Activated naive CD4-positive, alpha-beta T cell treated with anti-CD3 and anti-CD28 coated beads, Interleukin-2, amount 50 U/mL, for 24 hours (primary cell): Measurements from ENCODE around the gene PIGN.

Source experiments
- H3K27ac Mint-ChIP-seq: one replicate; pipeline ENCODE4 v1.8.0; 2021; ENCODE audit warnings: mild to moderate bottlenecking, mixed read lengths
- H3K27me3 Mint-ChIP-seq: one replicate; pipeline ENCODE4 v1.8.0; 2021; ENCODE audit warnings: mixed read lengths
- H3K36me3 Mint-ChIP-seq: one replicate; pipeline ENCODE4 v1.8.0; 2021; ENCODE audit warnings: mixed read lengths
- H3K4me1 Mint-ChIP-seq: one replicate; pipeline ENCODE4 v1.8.0; 2021; ENCODE audit warnings: mixed read lengths
- H3K4me3 Mint-ChIP-seq: one replicate; pipeline ENCODE4 v1.8.0; 2021; ENCODE audit warnings: mild to moderate bottlenecking, mixed read lengths
- H3K9me3 Mint-ChIP-seq: one replicate; pipeline ENCODE4 v1.8.0; 2021; ENCODE audit warnings: mixed read lengths

The PIGN gene

GRCh38 chr18:62028715-62029114 is 158.1 kb downstream of the PIGN start:
- H3K27me3 Mint-ChIP-seq = no peaks in the 10 kb centered on the region
- H3K27ac Mint-ChIP-seq = no peak overlapping the region
- no peak overlapping the region for H3K4me3 Mint-ChIP-seq
- peaks cover 19% of the 10 kb centered on the region for H3K4me1 Mint-ChIP-seq
- H3K9me3 Mint-ChIP-seq = no peaks in the 10 kb centered on the region
- no peaks in the 10 kb centered on the region for H3K36me3 Mint-ChIP-seq

GRCh38 chr18:62027914-62028520 is 158.8 kb downstream of the PIGN start:
- Mint-ChIP-seq H3K4me1 (peaks cover 12% of the 10 kb centered on the region), H3K27ac (no peak overlapping the region), H3K27me3 (no peaks in the 10 kb centered on the region), H3K9me3 (no peaks in the 10 kb centered on the region), H3K36me3 (no peaks in the 10 kb centered on the region), H3K4me3 (no peak overlapping the region)

- Mint-ChIP-seq H3K27ac (no peak overlapping the region), H3K36me3 (no peaks in the 10 kb centered on the region), H3K4me3 (no peak overlapping the region), H3K27me3 (no peaks in the 10 kb centered on the region), H3K4me1 (no peaks in the 10 kb centered on the region), H3K9me3 (no peaks in the 10 kb centered on the region)
Measured at GRCh38 chr18:62026586-62026985, 160.3 kb downstream of the PIGN start.

GRCh38 chr18:62024983-62025382 is 161.9 kb downstream of the PIGN start:
- Mint-ChIP-seq H3K4me3 (no peak overlapping the region), H3K36me3 (no peaks in the 10 kb centered on the region), H3K27me3 (peaks cover 2% of the 10 kb centered on the region), H3K4me1 (no peaks in the 10 kb centered on the region), H3K27ac (no peak overlapping the region), H3K9me3 (no peaks in the 10 kb centered on the region)

- Mint-ChIP-seq H3K9me3 (no peaks in the 10 kb centered on the region), H3K27ac (no peak overlapping the region), H3K4me1 (no peaks in the 10 kb centered on the region), H3K36me3 (no peaks in the 10 kb centered on the region), H3K4me3 (no peak overlapping the region), H3K27me3 (peaks cover 2% of the 10 kb centered on the region)
Measured at GRCh38 chr18:62023536-62023935, 163.3 kb downstream of the PIGN start.

- Mint-ChIP-seq H3K36me3 (no peaks in the 10 kb centered on the region), H3K27me3 (peaks cover 2% of the 10 kb centered on the region), H3K4me1 (no peaks in the 10 kb centered on the region), H3K9me3 (no peaks in the 10 kb centered on the region), H3K4me3 (no peak overlapping the region), H3K27ac (no peak overlapping the region)
Measured at GRCh38 chr18:62018759-62019041, 168.2 kb downstream of the PIGN start.

- no peak overlapping the region for H3K27ac Mint-ChIP-seq
- H3K36me3 Mint-ChIP-seq = no peaks in the 10 kb centered on the region
- H3K27me3 Mint-ChIP-seq = peaks cover 2% of the 10 kb centered on the region
- H3K4me1 Mint-ChIP-seq = no peaks in the 10 kb centered on the region
- H3K9me3 Mint-ChIP-seq = no peaks in the 10 kb centered on the region
- H3K4me3 Mint-ChIP-seq = no peak overlapping the region
Measured at GRCh38 chr18:62018034-62018758, 168.7 kb downstream of the PIGN start.

GRCh38 chr18:62017618-62018017 is 169.2 kb downstream of the PIGN start:
- H3K4me1 Mint-ChIP-seq = no peaks in the 10 kb centered on the region
- no peaks in the 10 kb centered on the region for H3K36me3 Mint-ChIP-seq
- H3K27ac Mint-ChIP-seq = no peak overlapping the region
- no peak overlapping the region for H3K4me3 Mint-ChIP-seq
- H3K27me3 Mint-ChIP-seq = peaks cover 2% of the 10 kb centered on the region
- no peaks in the 10 kb centered on the region for H3K9me3 Mint-ChIP-seq

- H3K36me3 Mint-ChIP-seq = no peaks in the 10 kb centered on the region
Measured at GRCh38 chr18:62011416-62011815, 175.4 kb downstream of the PIGN start.

GRCh38 chr18:62009521-62009920 is 177.3 kb downstream of the PIGN start:
- Mint-ChIP-seq H3K9me3 (peaks cover 8% of the 10 kb centered on the region), H3K27me3 (peaks cover 8% of the 10 kb centered on the region), H3K4me1 (no peaks in the 10 kb centered on the region), H3K27ac (no peak overlapping the region), H3K36me3 (peaks cover 4% of the 10 kb centered on the region), H3K4me3 (no peak overlapping the region)

More at GRCh38 chr18:62011416-62011815, 175.4 kb downstream of the PIGN start:
- H3K4me3 Mint-ChIP-seq = no peak overlapping the region
- H3K27ac Mint-ChIP-seq = no peak overlapping the region
- H3K9me3 Mint-ChIP-seq = peaks cover 4% of the 10 kb centered on the region
- no peaks in the 10 kb centered on the region for H3K4me1 Mint-ChIP-seq
- H3K27me3 Mint-ChIP-seq = peaks cover 6% of the 10 kb centered on the region

GRCh38 chr18:62001396-62001795 is 185.5 kb downstream of the PIGN start:
- peaks cover 16% of the 10 kb centered on the region for H3K9me3 Mint-ChIP-seq
- H3K27ac Mint-ChIP-seq = no peak overlapping the region
- H3K4me1 Mint-ChIP-seq = no peaks in the 10 kb centered on the region
- peaks cover 5% of the 10 kb centered on the region for H3K36me3 Mint-ChIP-seq
- peaks cover 5% of the 10 kb centered on the region for H3K27me3 Mint-ChIP-seq
- H3K4me3 Mint-ChIP-seq = no peak overlapping the region

GRCh38 chr18:61998957-61999356 is 187.9 kb downstream of the PIGN start:
- H3K4me1 Mint-ChIP-seq = no peaks in the 10 kb centered on the region
- H3K27ac Mint-ChIP-seq = no peak overlapping the region
- no peak overlapping the region for H3K4me3 Mint-ChIP-seq
- peaks cover 1% of the 10 kb centered on the region for H3K36me3 Mint-ChIP-seq
- H3K27me3 Mint-ChIP-seq = peaks cover 3% of the 10 kb centered on the region
- peaks cover 12% of the 10 kb centered on the region for H3K9me3 Mint-ChIP-seq

- Mint-ChIP-seq H3K27me3 (peaks cover 3% of the 10 kb centered on the region), H3K4me3 (no peak overlapping the region), H3K4me1 (no peaks in the 10 kb centered on the region), H3K27ac (no peak overlapping the region), H3K36me3 (peaks cover 1% of the 10 kb centered on the region), H3K9me3 (peaks cover 12% of the 10 kb centered on the region)
Measured at GRCh38 chr18:61998335-61998734, 188.5 kb downstream of the PIGN start.

- H3K4me1 Mint-ChIP-seq = no peaks in the 10 kb centered on the region
- peaks cover 5% of the 10 kb centered on the region for H3K9me3 Mint-ChIP-seq
- no peak overlapping the region for H3K27ac Mint-ChIP-seq
- H3K4me3 Mint-ChIP-seq = no peak overlapping the region
- peaks cover 3% of the 10 kb centered on the region for H3K27me3 Mint-ChIP-seq
- no peaks in the 10 kb centered on the region for H3K36me3 Mint-ChIP-seq
Measured at GRCh38 chr18:61995618-61996017, 191.2 kb downstream of the PIGN start.

- Mint-ChIP-seq H3K4me1 (no peaks in the 10 kb centered on the region), H3K4me3 (no peak overlapping the region), H3K9me3 (no peaks in the 10 kb centered on the region), H3K27me3 (peaks cover 3% of the 10 kb centered on the region), H3K27ac (no peak overlapping the region), H3K36me3 (no peaks in the 10 kb centered on the region)
Measured at GRCh38 chr18:61993831-61994230, 193.0 kb downstream of the PIGN start.

- Mint-ChIP-seq H3K36me3 (no peaks in the 10 kb centered on the region), H3K27ac (no peak overlapping the region), H3K27me3 (peaks cover 3% of the 10 kb centered on the region), H3K4me1 (no peaks in the 10 kb centered on the region), H3K4me3 (no peak overlapping the region), H3K9me3 (no peaks in the 10 kb centered on the region)
Measured at GRCh38 chr18:61992923-61993322, 193.9 kb downstream of the PIGN start.

GRCh38 chr18:61992285-61992684 is 194.6 kb downstream of the PIGN start:
- Mint-ChIP-seq H3K4me1 (no peaks in the 10 kb centered on the region), H3K36me3 (no peaks in the 10 kb centered on the region), H3K27me3 (peaks cover 3% of the 10 kb centered on the region), H3K4me3 (no peak overlapping the region), H3K9me3 (no peaks in the 10 kb centered on the region), H3K27ac (no peak overlapping the region)
